ENCODE measurements around the gene EPS8. TPM values are rescaled to one million over a fixed set of nuclear protein-coding genes. Genes with fewer than 3 reads are reported as not detected.

Gene EPS8
- total RNA-seq, 5 donors from 2014 or later (not counting 1 experiment from before 2014, with no cell fraction given): 0.91 to 3.8 (median 2.1) TPM

GRCh38 chr12:15638231-15638630 lies 151.0 kb downstream of the EPS8 start:
- POLR2A ChIA-PET: no interaction called here

GRCh38 chr12:15636060-15636890 lies 152.9 kb downstream of the EPS8 start:
- CTCF ChIA-PET: no interaction called here
- Mint-ChIP-seq H3K27ac (no peak overlapping the region), H3K27me3 (peaks cover 0 to 5% of the 10 kb centered on the region in 2 donors), H3K4me1 (no peaks in the 10 kb centered on the region), H3K4me3 (no peak overlapping the region), H3K9me3 (no peaks in the 10 kb centered on the region), H3K36me3 (peaks cover 2% of the 10 kb centered on the region)
- H3K4me3 ChIP-seq (ENCODE audit: control insufficient read depth in 1 of 2, extremely low read depth in 1 of 2, low read length in 1 of 2): no peak overlapping the region
- no peaks in the 10 kb centered on the region for H3K4me1 ChIP-seq (ENCODE audit: control insufficient read depth in 1 of 2, extremely low read depth in 1 of 2, insufficient read depth in 2 of 2, low read length in 2 of 2)
- WGBS (ENCODE audit: insufficient coverage): no CpG with 5 or more reads among the region's 1 CpG
- no peak for DNase-seq
- H3K27ac ChIP-seq (ENCODE audit: low read length): no peak overlapping the region
- H3K27me3 ChIP-seq (replicated peaks in 1 of 2; ENCODE audit: control insufficient read depth in 2 of 2, extremely low read depth in 1 of 2, insufficient read depth in 2 of 2, low read length in 1 of 2): no peaks in the 10 kb centered on the region
- no peaks in the 10 kb centered on the region for H3K9me3 ChIP-seq
- no peaks in the 10 kb centered on the region for H3K36me3 ChIP-seq (ENCODE audit: control insufficient read depth in 2 of 2, extremely low read depth in 1 of 2, insufficient read depth in 1 of 2, low read length in 1 of 2)
- POLR2A ChIA-PET: interaction anchor here in 1 of 2 donors (0.6 kb wide), 1 partner anchor 491 kb away, joined by 4 read pairs; no protein-coding TSS in a partner anchor
- ATAC-seq (replicated peaks in 1 of 4): no peak

More at GRCh38 chr12:15638231-15638630, 151.0 kb downstream of the EPS8 start:
- no peaks in the 10 kb centered on the region for H3K4me1 Mint-ChIP-seq
- WGBS (ENCODE audit: insufficient coverage): no CpG with 5 or more reads among the region's 3 CpGs
- H3K27ac Mint-ChIP-seq: no peak overlapping the region
- Histone ChIP-seq H3K4me1 (ENCODE audit: control insufficient read depth in 1 of 2, extremely low read depth in 1 of 2, insufficient read depth in 2 of 2, low read length in 2 of 2) (no peaks in the 10 kb centered on the region), H3K36me3 (ENCODE audit: control insufficient read depth in 2 of 2, extremely low read depth in 1 of 2, insufficient read depth in 1 of 2, low read length in 1 of 2) (no peaks in the 10 kb centered on the region), H3K27ac (ENCODE audit: low read length) (no peak overlapping the region), H3K9me3 (no peaks in the 10 kb centered on the region), H3K27me3 (replicated peaks in 1 of 2; ENCODE audit: control insufficient read depth in 2 of 2, extremely low read depth in 1 of 2, insufficient read depth in 2 of 2, low read length in 1 of 2) (no peaks in the 10 kb centered on the region), H3K4me3 (ENCODE audit: control insufficient read depth in 1 of 2, extremely low read depth in 1 of 2, low read length in 1 of 2) (no peak overlapping the region)
- H3K9me3 Mint-ChIP-seq: no peaks in the 10 kb centered on the region
- DNase-seq (no peak), ATAC-seq (replicated peaks in 1 of 4) (no peak)
- peaks cover 2% of the 10 kb centered on the region for H3K36me3 Mint-ChIP-seq
- CTCF ChIA-PET: no interaction called here
- no peak overlapping the region for H3K4me3 Mint-ChIP-seq
- peaks cover 0 to 5% of the 10 kb centered on the region in 2 donors for H3K27me3 Mint-ChIP-seq

GRCh38 chr12:15634010-15634683 lies 155.0 kb downstream of the EPS8 start:
- Mint-ChIP-seq H3K4me3 (no peak overlapping the region), H3K27ac (no peak overlapping the region), H3K36me3 (no peaks in the 10 kb centered on the region), H3K9me3 (no peaks in the 10 kb centered on the region), H3K4me1 (no peaks in the 10 kb centered on the region), H3K27me3 (peaks cover 0 to 3% of the 10 kb centered on the region in 2 donors)
- H3K27me3 ChIP-seq (replicated peaks in 1 of 2; ENCODE audit: control insufficient read depth in 2 of 2, extremely low read depth in 1 of 2, insufficient read depth in 2 of 2, low read length in 1 of 2): no peaks in the 10 kb centered on the region
- no peak overlapping the region for H3K27ac ChIP-seq (ENCODE audit: low read length)
- no CpG with 5 or more reads among the region's 4 CpGs for WGBS (ENCODE audit: insufficient coverage)
- no peaks in the 10 kb centered on the region for H3K4me1 ChIP-seq (ENCODE audit: control insufficient read depth in 1 of 2, extremely low read depth in 1 of 2, insufficient read depth in 2 of 2, low read length in 2 of 2)
- no peak for ATAC-seq (replicated peaks in 1 of 4)
- CTCF ChIA-PET: no interaction called here
- DNase-seq: no peak
- H3K9me3 ChIP-seq: no peaks in the 10 kb centered on the region
- POLR2A ChIA-PET: no interaction called here
- H3K36me3 ChIP-seq (ENCODE audit: control insufficient read depth in 2 of 2, extremely low read depth in 1 of 2, insufficient read depth in 1 of 2, low read length in 1 of 2): no peaks in the 10 kb centered on the region
- H3K4me3 ChIP-seq (ENCODE audit: control insufficient read depth in 1 of 2, extremely low read depth in 1 of 2, low read length in 1 of 2): no peak overlapping the region

GRCh38 chr12:15633201-15633600 lies 156.0 kb downstream of the EPS8 start:
- POLR2A ChIA-PET: no interaction called here
- DNase-seq (no peak), ATAC-seq (replicated peaks in 1 of 4) (no peak)
- 80% methylated on average over 1 of the region's 1 CpG for WGBS (ENCODE audit: insufficient coverage)
- Histone ChIP-seq H3K4me3 (ENCODE audit: control insufficient read depth in 1 of 2, extremely low read depth in 1 of 2, low read length in 1 of 2) (no peak overlapping the region), H3K36me3 (ENCODE audit: control insufficient read depth in 2 of 2, extremely low read depth in 1 of 2, insufficient read depth in 1 of 2, low read length in 1 of 2) (no peaks in the 10 kb centered on the region), H3K4me1 (ENCODE audit: control insufficient read depth in 1 of 2, extremely low read depth in 1 of 2, insufficient read depth in 2 of 2, low read length in 2 of 2) (no peaks in the 10 kb centered on the region), H3K27ac (ENCODE audit: low read length) (no peak overlapping the region), H3K27me3 (replicated peaks in 1 of 2; ENCODE audit: control insufficient read depth in 2 of 2, extremely low read depth in 1 of 2, insufficient read depth in 2 of 2, low read length in 1 of 2) (no peaks in the 10 kb centered on the region), H3K9me3 (no peaks in the 10 kb centered on the region)
- H3K27me3 Mint-ChIP-seq: peaks cover 0 to 3% of the 10 kb centered on the region in 2 donors
- CTCF ChIA-PET: no interaction called here
- no peaks in the 10 kb centered on the region for H3K36me3 Mint-ChIP-seq
- no peak overlapping the region for H3K4me3 Mint-ChIP-seq
- no peak overlapping the region for H3K27ac Mint-ChIP-seq
- no peaks in the 10 kb centered on the region for H3K9me3 Mint-ChIP-seq
- H3K4me1 Mint-ChIP-seq: no peaks in the 10 kb centered on the region

- WGBS (ENCODE audit: insufficient coverage): 100% methylated on average over 1 of the region's 4 CpGs
- no peak overlapping the region for H3K4me3 Mint-ChIP-seq
- Histone ChIP-seq H3K27ac (ENCODE audit: low read length) (no peak overlapping the region), H3K9me3 (no peaks in the 10 kb centered on the region), H3K4me3 (ENCODE audit: control insufficient read depth in 1 of 2, extremely low read depth in 1 of 2, low read length in 1 of 2) (no peak overlapping the region), H3K36me3 (ENCODE audit: control insufficient read depth in 2 of 2, extremely low read depth in 1 of 2, insufficient read depth in 1 of 2, low read length in 1 of 2) (no peaks in the 10 kb centered on the region), H3K27me3 (replicated peaks in 1 of 2; ENCODE audit: control insufficient read depth in 2 of 2, extremely low read depth in 1 of 2, insufficient read depth in 2 of 2, low read length in 1 of 2) (no peaks in the 10 kb centered on the region), H3K4me1 (ENCODE audit: control insufficient read depth in 1 of 2, extremely low read depth in 1 of 2, insufficient read depth in 2 of 2, low read length in 2 of 2) (no peaks in the 10 kb centered on the region)
- ATAC-seq (replicated peaks in 1 of 4) (no peak), DNase-seq (no peak)
- H3K27me3 Mint-ChIP-seq: peaks cover 0 to 3% of the 10 kb centered on the region in 2 donors
- no peaks in the 10 kb centered on the region for H3K4me1 Mint-ChIP-seq
- POLR2A ChIA-PET: no interaction called here
- no peaks in the 10 kb centered on the region for H3K36me3 Mint-ChIP-seq
- H3K9me3 Mint-ChIP-seq: no peaks in the 10 kb centered on the region
- no peak overlapping the region for H3K27ac Mint-ChIP-seq
- CTCF ChIA-PET: no interaction called here
Observed at GRCh38 chr12:15632708-15633107, 156.5 kb downstream of the EPS8 start.

GRCh38 chr12:15631007-15631715 lies 158.0 kb downstream of the EPS8 start:
- H3K4me1 Mint-ChIP-seq: no peaks in the 10 kb centered on the region
- ATAC-seq (replicated peaks in 1 of 4) (no peak), DNase-seq (no peak)
- H3K27ac Mint-ChIP-seq: no peak overlapping the region
- peaks cover 0 to 3% of the 10 kb centered on the region in 2 donors for H3K27me3 Mint-ChIP-seq
- Histone ChIP-seq H3K27ac (ENCODE audit: low read length) (no peak overlapping the region), H3K4me1 (ENCODE audit: control insufficient read depth in 1 of 2, extremely low read depth in 1 of 2, insufficient read depth in 2 of 2, low read length in 2 of 2) (no peaks in the 10 kb centered on the region), H3K27me3 (replicated peaks in 1 of 2; ENCODE audit: control insufficient read depth in 2 of 2, extremely low read depth in 1 of 2, insufficient read depth in 2 of 2, low read length in 1 of 2) (no peaks in the 10 kb centered on the region), H3K4me3 (ENCODE audit: control insufficient read depth in 1 of 2, extremely low read depth in 1 of 2, low read length in 1 of 2) (no peak overlapping the region), H3K9me3 (no peaks in the 10 kb centered on the region), H3K36me3 (ENCODE audit: control insufficient read depth in 2 of 2, extremely low read depth in 1 of 2, insufficient read depth in 1 of 2, low read length in 1 of 2) (no peaks in the 10 kb centered on the region)
- WGBS (ENCODE audit: insufficient coverage): 100% methylated on average over 3 of the region's 6 CpGs
- ChIA-PET POLR2A (no interaction called here), CTCF (no interaction called here)
- H3K9me3 Mint-ChIP-seq: no peaks in the 10 kb centered on the region
- no peaks in the 10 kb centered on the region for H3K36me3 Mint-ChIP-seq
- no peak overlapping the region for H3K4me3 Mint-ChIP-seq
